Thyroid gland (tissue), 4 donors: ENCODE measurements around the gene PDE11A.

Experiments used
- POLR2A ChIP-seq, 2 donors: fragments of 450-650 bp; IDR thresholded peaks; one replicate each; pipeline ENCODE4 v1.6.1; 2017; ENCODE audit warnings: antibody characterized with exemption in 2 of 2, mild to moderate bottlenecking in 2 of 2, moderate library complexity in 1 of 2
- TF ChIP-seq, protein P1 (sequence below), 6 experiments: fragments of 200-600 bp in 3 of 6; fragments of 450-650 bp in 3 of 6; sonication (generic) in 3 of 6; IDR thresholded peaks; one replicate each; pipeline ENCODE4 v1.5.1; 2016 to 2019; ENCODE audit warnings: antibody characterized with exemption in 6 of 6, mild to moderate bottlenecking in 2 of 6, inconsistent platforms in 1 of 6, moderate library complexity in 1 of 6

DNA sequence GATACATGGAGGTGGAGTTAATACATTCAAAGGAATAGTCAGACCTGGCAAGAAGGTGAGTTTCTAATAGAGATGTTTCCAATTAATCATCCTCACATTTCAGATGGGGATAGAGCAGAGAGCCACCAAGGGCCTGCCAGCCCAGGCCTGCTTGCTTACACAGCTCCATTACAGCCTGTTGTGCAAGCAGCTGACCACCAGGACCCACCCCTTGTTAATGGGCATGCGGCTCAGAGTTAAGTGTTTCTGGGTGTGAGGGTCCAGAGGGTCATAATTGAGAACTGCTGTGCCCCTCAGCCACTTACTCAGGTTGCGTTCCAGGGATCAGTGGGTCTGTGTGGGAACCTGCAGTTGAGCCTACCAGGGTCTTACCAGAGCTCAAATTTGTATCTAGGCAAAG lies 480.2 kb downstream of the PDE11A start:
- TF ChIP-seq, protein P1, sequence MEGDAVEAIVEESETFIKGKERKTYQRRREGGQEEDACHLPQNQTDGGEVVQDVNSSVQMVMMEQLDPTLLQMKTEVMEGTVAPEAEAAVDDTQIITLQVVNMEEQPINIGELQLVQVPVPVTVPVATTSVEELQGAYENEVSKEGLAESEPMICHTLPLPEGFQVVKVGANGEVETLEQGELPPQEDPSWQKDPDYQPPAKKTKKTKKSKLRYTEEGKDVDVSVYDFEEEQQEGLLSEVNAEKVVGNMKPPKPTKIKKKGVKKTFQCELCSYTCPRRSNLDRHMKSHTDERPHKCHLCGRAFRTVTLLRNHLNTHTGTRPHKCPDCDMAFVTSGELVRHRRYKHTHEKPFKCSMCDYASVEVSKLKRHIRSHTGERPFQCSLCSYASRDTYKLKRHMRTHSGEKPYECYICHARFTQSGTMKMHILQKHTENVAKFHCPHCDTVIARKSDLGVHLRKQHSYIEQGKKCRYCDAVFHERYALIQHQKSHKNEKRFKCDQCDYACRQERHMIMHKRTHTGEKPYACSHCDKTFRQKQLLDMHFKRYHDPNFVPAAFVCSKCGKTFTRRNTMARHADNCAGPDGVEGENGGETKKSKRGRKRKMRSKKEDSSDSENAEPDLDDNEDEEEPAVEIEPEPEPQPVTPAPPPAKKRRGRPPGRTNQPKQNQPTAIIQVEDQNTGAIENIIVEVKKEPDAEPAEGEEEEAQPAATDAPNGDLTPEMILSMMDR (IDR thresholded peaks at IDR 0.05) = no peak
- TF ChIP-seq POLR2A (IDR thresholded peaks at IDR 0.05) = no peak
